Naive B cell (primary cell): ENCODE measurements around the gene CADM2. TPM values are rescaled to one million over a fixed set of nuclear protein-coding genes. Genes with fewer than 3 reads are reported as not detected.

Source experiments
- ATAC-seq, 2 donors: fragments of 150-1000 bp; cut with Tn5 transposase; 2 replicates each; pipeline ENCODE4 v1.10.0; 2021; ENCODE audit warnings: low read depth in 2 of 2, mild to moderate bottlenecking in 2 of 2, moderate library complexity in 2 of 2
- DNase-seq: peaks from one replicate; pipeline ENCODE4 v3.0.0; 2022
- H3K27ac Mint-ChIP-seq, 6 donors: one replicate each; pipeline ENCODE4 v1.8.0; 2020 to 2022; ENCODE audit warnings: mild to moderate bottlenecking in 6 of 6, mixed read lengths in 6 of 6, moderate library complexity in 5 of 6, inconsistent platforms in 2 of 6
- H3K27me3 Mint-ChIP-seq, 3 donors: one replicate each; pipeline ENCODE4 v1.8.0; 2021 to 2022; ENCODE audit warnings: mixed read lengths in 3 of 3, mild to moderate bottlenecking in 1 of 3
- H3K36me3 Mint-ChIP-seq, 2 donors: one replicate each; pipeline ENCODE4 v1.8.0; 2020 to 2022; ENCODE audit warnings: mixed read lengths in 2 of 2, inconsistent platforms in 1 of 2, mild to moderate bottlenecking in 1 of 2
- H3K4me1 Mint-ChIP-seq, 3 donors: one replicate each; pipeline ENCODE4 v1.8.0; 2020 to 2022; ENCODE audit warnings: mixed read lengths in 3 of 3, inconsistent platforms in 1 of 3, mild to moderate bottlenecking in 1 of 3, moderate library complexity in 1 of 3
- H3K4me3 Mint-ChIP-seq, 8 donors: one replicate each; pipeline ENCODE4 v1.8.0; 2020 to 2022; ENCODE audit warnings: mild to moderate bottlenecking in 8 of 8, mixed read lengths in 8 of 8, moderate library complexity in 8 of 8, inconsistent platforms in 2 of 8
- H3K9me3 Mint-ChIP-seq, 7 donors: one replicate each; pipeline ENCODE4 v1.8.0; 2020 to 2022; ENCODE audit warnings: mixed read lengths in 7 of 7, mild to moderate bottlenecking in 5 of 7, inconsistent platforms in 2 of 7, moderate library complexity in 1 of 7
- polyA plus RNA-seq, 6 donors: library from polyadenylated mRNA; unstranded; fragments of 300-500 nt; fragmentation: Illumina TruSeq; gene quantifications; one replicate each; pipeline ENCODE4 v1.2.3, GENCODE V29; 2021; ENCODE audit warnings: low read depth in 6 of 6

The CADM2 gene
- polyA plus RNA-seq, 6 donors from 2014 or later, result 0.26 to 0.59 TPM; not detected in 4

DNA sequence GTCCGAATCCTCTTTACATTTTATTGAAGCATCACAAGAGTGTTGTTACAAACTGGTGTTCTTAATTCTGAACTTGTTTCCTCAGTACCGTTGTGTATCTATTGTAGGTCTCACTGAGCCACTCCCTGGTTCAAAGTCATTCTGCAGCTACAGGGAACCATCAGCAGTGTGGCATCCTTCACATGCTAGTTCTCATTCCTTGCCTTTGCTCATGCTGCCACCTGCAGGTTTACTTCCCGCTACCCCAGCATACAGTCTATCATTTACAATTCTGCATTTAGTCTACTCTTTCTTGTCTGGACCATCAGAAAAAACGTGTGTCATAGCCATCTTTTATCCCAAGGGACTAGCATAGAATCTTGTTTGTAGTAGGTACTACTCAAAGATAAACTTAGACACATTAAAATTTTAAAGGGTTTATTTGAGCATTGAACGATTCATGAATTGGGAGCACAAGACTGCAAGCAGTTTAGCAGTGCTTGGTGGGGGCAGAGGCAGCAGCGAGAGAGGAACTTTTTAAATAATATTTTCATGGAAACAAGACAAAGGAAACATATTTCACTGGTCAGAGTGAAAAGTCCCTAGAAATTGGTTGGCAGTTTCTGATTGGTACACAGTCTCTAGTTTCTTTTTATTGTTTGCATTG, 402.1 kb downstream of the CADM2 start:
- no peak for ATAC-seq
- Mint-ChIP-seq H3K9me3 (no peaks in the 10 kb centered on the region), H3K36me3 (no peaks in the 10 kb centered on the region), H3K27ac (no peak overlapping the region), H3K27me3 (no peaks in the 10 kb centered on the region), H3K4me1 (no peaks in the 10 kb centered on the region), H3K4me3 (no peak overlapping the region)
- DNase-seq, result no peak

- Mint-ChIP-seq H3K36me3 (no peaks in the 10 kb centered on the region), H3K4me3 (no peak overlapping the region), H3K9me3 (peaks cover 0 to 2% (median 0%) of the 10 kb centered on the region in 7 donors), H3K27ac (no peak overlapping the region), H3K4me1 (no peaks in the 10 kb centered on the region), H3K27me3 (no peaks in the 10 kb centered on the region)
- DNase-seq (no peak), ATAC-seq (no peak)
Measured at GRCh38 chr3:85364296-85364909, 405.6 kb downstream of the CADM2 start.

DNA sequence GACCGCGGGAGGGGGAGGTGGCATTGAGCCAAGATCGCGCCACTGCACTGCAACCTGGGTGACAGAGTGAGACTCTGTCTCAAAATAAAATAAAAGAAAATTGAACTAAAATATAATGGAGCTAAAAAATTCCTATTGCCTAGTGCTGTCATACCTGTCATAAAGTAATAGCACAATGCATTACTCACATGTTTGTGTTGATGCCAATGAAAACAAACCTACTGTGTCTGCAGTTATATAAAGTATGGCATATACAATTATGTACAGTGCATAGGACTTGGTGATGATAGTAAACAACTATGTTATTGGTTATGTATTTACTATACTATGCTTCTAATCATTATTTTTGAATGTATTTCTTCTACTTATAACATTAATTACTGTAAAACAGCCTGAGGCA, 411.6 kb downstream of the CADM2 start:
- H3K36me3 Mint-ChIP-seq, result no peaks in the 10 kb centered on the region
- DNase-seq, result no peak
- H3K27ac Mint-ChIP-seq, result no peak overlapping the region
- H3K4me3 Mint-ChIP-seq, result no peak overlapping the region
- H3K9me3 Mint-ChIP-seq, result peaks cover 0 to 3% (median 0%) of the 10 kb centered on the region in 7 donors
- H3K27me3 Mint-ChIP-seq, result no peaks in the 10 kb centered on the region
- H3K4me1 Mint-ChIP-seq, result no peaks in the 10 kb centered on the region
- ATAC-seq, result no peak

DNA sequence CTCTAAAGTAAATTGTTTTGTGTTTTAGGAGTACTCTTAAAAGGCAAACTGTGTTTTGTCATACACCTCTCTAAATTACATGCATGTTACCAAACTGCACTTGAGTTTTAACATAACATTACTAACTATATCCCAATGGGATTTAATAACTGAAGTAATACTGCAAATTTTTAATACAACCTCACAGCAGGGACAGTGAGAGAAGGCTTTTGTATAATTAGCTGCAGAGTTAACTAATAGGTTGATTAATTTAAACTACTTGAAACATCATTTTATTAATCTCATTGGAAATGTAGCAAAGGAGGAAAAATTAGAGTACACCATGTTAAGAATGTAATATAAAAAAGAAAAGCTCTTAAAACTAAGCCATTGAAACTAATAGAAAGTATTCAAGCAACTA, 417.3 kb downstream of the CADM2 start:
- DNase-seq (no peak), ATAC-seq (no peak)
- Mint-ChIP-seq H3K36me3 (no peaks in the 10 kb centered on the region), H3K27ac (no peak overlapping the region), H3K4me3 (no peak overlapping the region), H3K4me1 (no peaks in the 10 kb centered on the region), H3K27me3 (no peaks in the 10 kb centered on the region), H3K9me3 (peaks cover 0 to 3% (median 0%) of the 10 kb centered on the region in 7 donors)

- Mint-ChIP-seq H3K27ac (no peak overlapping the region), H3K4me3 (no peak overlapping the region), H3K4me1 (no peaks in the 10 kb centered on the region), H3K9me3 (peaks cover 0 to 3% (median 0%) of the 10 kb centered on the region in 7 donors), H3K36me3 (no peaks in the 10 kb centered on the region), H3K27me3 (no peaks in the 10 kb centered on the region)
- ATAC-seq, result no peak
- DNase-seq, result no peak
Measured at GRCh38 chr3:85377115-85377514, 418.3 kb downstream of the CADM2 start.

GRCh38 chr3:85384372-85384771, 425.6 kb downstream of the CADM2 start:
- DNase-seq, result no peak
- H3K4me3 Mint-ChIP-seq, result no peak overlapping the region
- H3K36me3 Mint-ChIP-seq, result no peaks in the 10 kb centered on the region

DNA sequence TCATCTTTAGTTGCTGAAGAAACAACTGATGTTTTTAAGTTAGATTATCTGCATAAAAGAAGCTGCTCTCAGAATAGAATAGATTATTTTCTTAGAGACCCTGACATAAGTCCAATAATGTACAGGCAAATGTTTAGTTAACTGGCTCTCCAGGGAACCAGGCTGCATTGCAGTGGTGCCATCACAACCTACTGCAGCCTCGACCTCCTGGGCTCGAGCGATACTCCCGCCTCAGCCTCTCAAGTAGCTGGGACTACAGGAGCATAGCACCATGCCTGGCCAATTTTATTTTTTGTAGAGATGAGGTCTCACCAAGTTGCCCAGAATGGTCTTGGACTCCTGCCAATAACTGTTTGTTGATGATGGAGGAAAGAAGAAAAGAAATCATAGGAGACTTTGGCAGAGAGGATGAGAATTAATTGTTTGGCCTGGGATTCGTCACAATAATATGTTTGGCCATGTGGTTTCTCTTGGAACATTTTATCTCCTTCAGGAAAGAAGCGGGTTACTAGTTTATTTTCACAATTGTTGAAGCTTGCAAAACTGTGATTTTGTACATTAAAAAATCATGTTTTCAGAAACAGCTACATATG, 429.2 kb downstream of the CADM2 start:
- no peaks in the 10 kb centered on the region for H3K36me3 Mint-ChIP-seq
- no peaks in the 10 kb centered on the region for H3K27me3 Mint-ChIP-seq
- H3K4me3 Mint-ChIP-seq, result no peak overlapping the region
- peaks cover 0 to 5% (median 0%) of the 10 kb centered on the region in 7 donors for H3K9me3 Mint-ChIP-seq
- no peak overlapping the region for H3K27ac Mint-ChIP-seq
- no peaks in the 10 kb centered on the region for H3K4me1 Mint-ChIP-seq
- DNase-seq (no peak), ATAC-seq (no peak)

More at GRCh38 chr3:85384372-85384771, 425.6 kb downstream of the CADM2 start:
- Mint-ChIP-seq H3K4me1 (no peaks in the 10 kb centered on the region), H3K27ac (no peak overlapping the region), H3K27me3 (no peaks in the 10 kb centered on the region), H3K9me3 (peaks cover 0 to 5% (median 0%) of the 10 kb centered on the region in 7 donors)
- ATAC-seq, result no peak

DNA sequence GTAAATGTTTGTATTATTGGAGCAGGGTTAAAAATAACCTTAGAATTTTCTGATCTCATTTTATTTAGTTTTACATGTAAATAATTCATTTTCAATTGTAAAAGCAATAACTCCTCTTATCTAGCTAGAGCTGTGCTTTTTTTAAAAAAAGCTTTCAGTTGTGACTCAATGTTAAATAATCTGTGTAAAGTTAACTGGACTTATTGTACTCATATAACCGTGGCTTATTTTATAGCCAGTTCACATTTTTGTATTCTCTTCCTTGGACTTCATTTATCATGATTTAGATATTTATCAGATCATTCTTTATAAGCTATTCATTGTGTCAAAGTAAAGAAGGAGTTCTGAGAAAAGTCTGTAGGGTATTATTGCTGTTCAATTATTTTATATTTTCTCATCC, 435.6 kb downstream of the CADM2 start:
- Mint-ChIP-seq H3K9me3 (peaks cover 0 to 8% (median 2%) of the 10 kb centered on the region in 7 donors), H3K36me3 (no peaks in the 10 kb centered on the region), H3K27ac (no peak overlapping the region), H3K4me1 (no peaks in the 10 kb centered on the region), H3K27me3 (no peaks in the 10 kb centered on the region), H3K4me3 (no peak overlapping the region)
- DNase-seq (no peak), ATAC-seq (no peak)

GRCh38 chr3:85397434-85397833, 438.6 kb downstream of the CADM2 start:
- peaks cover 0 to 8% (median 3%) of the 10 kb centered on the region in 7 donors for H3K9me3 Mint-ChIP-seq
- no peaks in the 10 kb centered on the region for H3K27me3 Mint-ChIP-seq
- ATAC-seq (no peak), DNase-seq (no peak)
- H3K4me3 Mint-ChIP-seq, result no peak overlapping the region
- H3K27ac Mint-ChIP-seq, result no peak overlapping the region
- H3K4me1 Mint-ChIP-seq, result no peaks in the 10 kb centered on the region
- H3K36me3 Mint-ChIP-seq, result no peaks in the 10 kb centered on the region

DNA sequence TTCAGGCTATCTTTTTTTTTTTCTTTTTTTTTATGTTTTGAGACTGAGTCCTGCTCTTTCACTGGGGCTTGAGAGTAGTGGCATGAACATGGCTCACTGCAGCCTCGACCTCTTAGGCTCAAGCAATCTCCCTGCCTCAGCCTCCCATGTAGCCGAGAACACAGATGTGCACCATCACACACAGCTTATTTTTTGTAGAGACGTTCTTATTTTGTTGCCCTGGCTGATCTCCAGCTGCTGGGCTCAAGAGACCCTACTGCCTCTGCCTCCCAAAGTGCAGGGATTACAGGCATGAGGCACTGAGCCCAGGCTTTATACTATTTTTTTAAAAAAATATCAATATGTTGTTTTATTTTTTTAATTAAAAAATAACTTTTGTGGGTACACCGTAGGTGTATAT, 467.3 kb downstream of the CADM2 start:
- Mint-ChIP-seq H3K9me3 (peaks cover 0 to 9% (median 0%) of the 10 kb centered on the region in 7 donors), H3K36me3 (no peaks in the 10 kb centered on the region), H3K4me1 (no peaks in the 10 kb centered on the region), H3K27me3 (no peaks in the 10 kb centered on the region), H3K27ac (no peak overlapping the region), H3K4me3 (no peak overlapping the region)
- no peak for ATAC-seq
- no peak for DNase-seq

GRCh38 chr3:85427467-85427866, 468.7 kb downstream of the CADM2 start:
- no peaks in the 10 kb centered on the region for H3K36me3 Mint-ChIP-seq
- DNase-seq (no peak), ATAC-seq (no peak)
- no peaks in the 10 kb centered on the region for H3K27me3 Mint-ChIP-seq
- H3K9me3 Mint-ChIP-seq, result peaks cover 0 to 9% (median 2%) of the 10 kb centered on the region in 7 donors
- H3K4me3 Mint-ChIP-seq, result no peak overlapping the region
- no peak overlapping the region for H3K27ac Mint-ChIP-seq
- no peaks in the 10 kb centered on the region for H3K4me1 Mint-ChIP-seq

DNA sequence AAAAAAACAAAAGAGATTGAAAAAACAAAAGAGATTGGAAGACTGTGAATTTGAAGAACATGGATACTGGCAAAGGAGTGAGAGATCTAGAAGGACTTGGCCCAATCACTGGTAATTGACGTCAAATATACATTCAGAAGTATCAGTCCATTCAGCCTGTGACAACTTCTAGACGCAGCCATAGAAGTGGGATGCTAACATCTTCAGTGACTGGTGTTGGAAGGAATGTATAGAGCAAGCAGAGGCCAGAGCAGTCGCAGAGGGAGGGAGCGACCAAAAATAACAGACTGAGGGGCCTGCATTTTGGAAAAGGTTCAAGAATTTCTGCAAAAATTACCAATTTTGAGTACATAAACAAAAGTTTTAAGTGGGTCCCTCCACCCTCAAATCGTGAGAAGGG, 473.3 kb downstream of the CADM2 start:
- DNase-seq (no peak), ATAC-seq (no peak)
- Mint-ChIP-seq H3K4me3 (no peak overlapping the region), H3K4me1 (no peaks in the 10 kb centered on the region), H3K27ac (no peak overlapping the region), H3K27me3 (no peaks in the 10 kb centered on the region), H3K9me3 (peaks cover 0 to 7% (median 3%) of the 10 kb centered on the region in 7 donors), H3K36me3 (no peaks in the 10 kb centered on the region)

DNA sequence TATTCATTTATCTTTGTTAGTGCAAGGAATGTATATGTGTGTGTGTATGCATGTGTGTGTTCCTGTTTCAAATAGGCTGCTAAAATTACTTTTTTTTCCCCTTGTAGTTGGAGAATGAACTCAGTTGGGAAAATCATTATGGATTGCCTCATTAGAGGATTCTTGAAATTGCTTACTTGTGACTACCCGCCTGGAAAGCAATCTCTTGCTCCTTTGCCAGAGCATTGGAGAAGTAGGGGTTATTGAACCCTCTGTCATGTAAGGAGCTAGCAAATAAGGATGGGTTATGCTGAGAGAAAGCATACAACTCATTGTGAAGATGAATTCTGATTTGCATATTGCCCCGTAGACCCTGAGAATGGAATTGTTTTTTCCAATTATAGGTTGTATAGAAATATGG, 474.5 kb downstream of the CADM2 start:
- H3K9me3 Mint-ChIP-seq, result peaks cover 0 to 7% (median 3%) of the 10 kb centered on the region in 7 donors

DNA sequence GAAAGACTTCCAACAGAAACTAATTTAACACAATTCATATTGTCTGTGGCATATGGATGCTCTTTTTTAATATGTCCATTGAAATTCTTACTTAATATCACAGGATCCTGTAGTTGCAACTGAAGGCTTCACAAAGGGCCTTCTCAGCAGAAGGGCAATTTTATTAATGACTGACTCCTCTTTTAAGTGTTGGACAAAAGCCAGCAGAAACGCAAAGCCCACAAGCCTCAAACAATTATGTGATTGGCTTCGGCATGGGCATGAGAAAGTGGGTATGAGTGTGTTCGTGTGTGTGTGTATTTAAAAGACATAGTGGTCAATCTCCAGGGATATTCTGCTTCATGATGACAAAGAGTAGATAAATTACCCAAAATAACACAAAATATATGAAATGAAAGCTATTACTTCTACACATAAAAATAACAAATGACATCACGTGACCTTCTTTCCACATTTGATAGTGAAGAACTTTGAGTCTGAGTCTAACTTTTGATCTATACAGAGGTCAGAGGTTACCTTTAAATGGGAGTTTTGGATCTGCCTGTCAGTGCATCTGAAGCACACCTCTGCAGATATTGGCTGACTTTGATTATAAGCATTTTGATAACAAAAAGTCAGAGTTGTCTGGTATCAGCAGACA, 496.9 kb downstream of the CADM2 start:
- DNase-seq (no peak), ATAC-seq (no peak)
- Mint-ChIP-seq H3K9me3 (no peaks in the 10 kb centered on the region), H3K4me1 (no peaks in the 10 kb centered on the region), H3K4me3 (no peak overlapping the region), H3K27ac (no peak overlapping the region), H3K36me3 (no peaks in the 10 kb centered on the region), H3K27me3 (no peaks in the 10 kb centered on the region)

More for the DNA sequence above, 474.5 kb downstream of the CADM2 start:
- Mint-ChIP-seq H3K27me3 (no peaks in the 10 kb centered on the region), H3K4me1 (no peaks in the 10 kb centered on the region), H3K27ac (no peak overlapping the region), H3K36me3 (no peaks in the 10 kb centered on the region), H3K4me3 (no peak overlapping the region)
- ATAC-seq, result no peak
- no peak for DNase-seq
